Measurements from ENCODE around the gene PDGFD.

Gene PDGFD

GRCh38 chr11:104093426-104094280 lies 70.3 kb downstream of the PDGFD start:
- DNase-seq (ENCODE audit: low read depth in 3 of 3), result no peak

GRCh38 chr11:104092744-104093143 lies 71.2 kb downstream of the PDGFD start:
- no peak for DNase-seq (ENCODE audit: low read depth in 3 of 3)

DNA sequence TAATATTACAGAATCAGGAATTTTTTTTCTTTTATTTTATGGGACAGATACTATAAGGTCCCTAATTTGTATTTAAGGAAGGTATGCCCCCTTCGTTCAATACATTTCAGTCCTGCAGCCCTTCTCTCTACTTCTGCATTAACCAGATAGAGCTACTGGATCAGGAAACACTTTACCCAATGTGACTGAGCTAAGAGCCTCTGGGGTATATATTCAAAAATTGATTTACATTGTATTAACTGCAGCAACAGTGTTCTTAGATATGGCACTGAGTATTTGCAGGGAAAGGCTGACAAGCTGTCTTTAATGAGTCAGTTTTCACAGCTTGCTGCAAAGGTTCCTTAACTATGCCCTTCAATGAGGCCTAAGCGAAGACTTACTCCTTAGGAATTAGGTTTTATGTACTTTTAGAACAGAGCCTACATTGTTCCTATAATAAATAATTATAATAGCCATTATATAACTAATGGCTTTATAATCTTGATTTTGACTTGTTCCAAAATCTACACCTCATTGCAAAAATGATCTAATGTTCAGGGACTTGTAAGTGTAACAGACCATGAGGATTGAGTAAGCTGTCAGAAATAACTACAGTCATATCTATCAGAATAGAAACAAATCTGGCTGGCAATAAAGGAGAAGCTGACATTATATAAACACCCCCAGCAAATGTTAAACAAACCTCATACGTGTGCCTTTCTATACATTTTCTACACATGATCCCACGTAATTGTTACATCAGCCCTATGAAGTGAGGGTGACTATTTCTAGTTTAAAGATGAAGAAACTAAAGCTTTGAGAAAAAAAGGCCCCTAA lies 72.5 kb downstream of the PDGFD start:
- no peak for DNase-seq (ENCODE audit: low read depth in 3 of 3)

DNA sequence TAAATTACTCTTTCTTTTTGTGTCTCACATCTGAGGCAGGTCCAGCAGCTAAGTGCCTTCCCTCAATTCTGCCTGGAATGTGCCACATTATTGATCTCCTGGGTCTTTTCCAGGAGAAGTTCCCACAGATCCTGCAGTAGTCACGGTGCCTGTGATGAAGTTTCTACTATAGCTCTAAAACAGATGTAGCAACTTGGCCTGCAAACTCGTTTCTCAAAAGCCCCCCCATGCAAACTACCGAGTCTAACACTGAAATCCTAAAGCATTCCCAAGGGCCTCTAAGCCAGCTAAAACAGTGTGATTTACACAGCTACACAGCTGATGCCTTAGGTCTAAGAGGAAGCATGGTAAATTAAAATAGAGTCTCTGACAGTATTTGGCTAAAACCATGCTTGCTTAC lies 73.2 kb downstream of the PDGFD start:
- no peak for DNase-seq (ENCODE audit: low read depth in 3 of 3)

- no peak for DNase-seq (ENCODE audit: low read depth in 3 of 3)
Measured at GRCh38 chr11:104089481-104089880, 74.5 kb downstream of the PDGFD start.

- no peak for DNase-seq (ENCODE audit: low read depth in 3 of 3)
Measured at GRCh38 chr11:104086621-104087020, 77.3 kb downstream of the PDGFD start.

DNA sequence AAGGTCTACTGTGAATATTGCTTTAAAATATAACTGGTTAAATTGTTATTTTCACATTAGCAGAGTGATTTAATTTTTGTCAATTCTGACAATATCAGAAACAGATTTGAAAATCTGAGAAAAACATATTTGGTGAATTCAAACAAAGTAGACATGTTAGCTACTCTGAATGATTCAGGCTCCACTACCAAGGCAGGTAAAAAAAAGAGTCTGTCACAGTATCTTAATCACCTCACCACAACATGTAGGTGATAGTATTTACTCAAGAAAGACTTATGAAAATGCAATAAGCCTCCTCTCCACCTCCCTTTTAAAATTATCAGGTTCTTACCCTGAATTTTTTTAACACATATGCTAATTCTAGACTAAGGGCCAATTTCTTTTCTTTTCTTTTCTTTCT lies 85.0 kb downstream of the PDGFD start:
- no peak for DNase-seq (ENCODE audit: low read depth in 3 of 3)

DNA sequence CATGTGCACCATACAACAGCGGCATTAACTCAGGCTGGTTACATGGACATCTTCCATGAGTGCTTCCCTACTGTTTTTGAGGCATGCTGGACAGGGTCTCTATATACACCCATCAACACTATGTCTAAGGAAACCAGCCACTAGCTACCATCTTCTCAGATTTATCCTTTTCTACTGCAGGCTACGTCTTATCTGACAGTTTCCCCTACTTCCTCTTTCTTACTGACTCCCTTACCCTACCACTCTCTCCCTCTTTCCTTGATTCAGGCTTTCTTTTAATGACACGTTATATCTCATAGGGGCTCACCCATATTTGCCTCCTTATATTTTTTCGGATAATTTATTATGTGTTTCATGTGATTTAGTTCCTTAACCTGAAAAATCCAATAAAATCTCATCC lies 85.7 kb downstream of the PDGFD start:
- DNase-seq (ENCODE audit: low read depth in 3 of 3), result no peak

DNA sequence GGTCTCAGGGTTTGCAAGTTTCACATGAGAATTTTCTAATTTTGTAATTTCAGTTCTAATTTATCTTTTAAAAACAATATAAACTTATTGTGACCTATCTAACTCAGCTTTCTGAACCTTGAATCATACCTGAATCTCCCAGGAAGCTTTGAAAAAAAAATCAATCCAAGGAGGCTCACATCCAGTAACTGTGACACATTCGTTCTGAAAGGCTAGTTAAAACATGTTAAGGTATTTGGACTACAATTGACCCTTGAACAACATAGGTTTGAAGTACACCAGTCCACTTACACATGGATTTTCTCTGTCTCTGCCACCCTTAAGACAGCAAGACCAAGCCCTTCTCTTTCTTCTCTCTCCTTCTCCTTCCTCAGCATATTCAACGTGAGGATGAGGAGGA lies 87.5 kb downstream of the PDGFD start:
- DNase-seq (ENCODE audit: low read depth in 3 of 3), result no peak

- DNase-seq (ENCODE audit: low read depth in 3 of 3), result no peak
Measured at GRCh38 chr11:104075706-104076105, 88.2 kb downstream of the PDGFD start.

GRCh38 chr11:104075091-104075490 lies 88.9 kb downstream of the PDGFD start:
- DNase-seq (ENCODE audit: low read depth in 3 of 3), result no peak

DNA sequence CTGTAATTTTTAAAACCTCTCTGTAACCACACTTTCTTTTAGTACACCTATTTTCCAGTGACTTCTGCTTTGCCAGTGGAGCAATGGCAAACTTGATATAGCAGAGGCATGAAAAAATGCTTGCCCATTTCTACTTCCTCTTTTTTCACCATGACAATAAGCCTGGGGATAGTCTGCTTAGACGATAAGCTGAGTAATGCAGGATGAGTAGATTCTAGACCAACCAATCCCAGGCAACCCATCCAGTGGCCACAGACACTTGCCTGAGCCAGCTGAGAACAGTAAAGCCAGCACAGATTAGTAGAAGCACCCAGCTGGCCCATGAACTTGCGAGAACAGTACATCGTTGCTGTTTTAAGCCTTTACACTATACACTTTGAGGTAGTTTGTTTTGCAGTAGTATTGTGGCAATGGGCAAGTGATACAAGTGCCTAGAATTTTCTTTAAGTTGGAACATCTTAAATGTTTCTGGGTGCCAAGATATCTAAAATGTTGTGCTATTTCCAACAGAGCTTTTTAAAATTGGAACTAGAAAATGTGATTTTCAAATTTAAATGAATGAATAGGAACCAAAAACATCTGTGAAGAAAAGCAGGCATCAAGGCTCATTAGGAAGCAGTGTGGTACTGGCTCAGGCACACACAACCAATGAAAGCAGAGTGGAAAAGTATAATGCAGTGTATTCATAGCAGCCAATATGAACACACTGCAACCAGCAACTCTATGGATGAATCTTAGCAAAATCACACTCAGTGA lies 89.8 kb downstream of the PDGFD start:
- DNase-seq (ENCODE audit: low read depth in 3 of 3), result no peak

DNA sequence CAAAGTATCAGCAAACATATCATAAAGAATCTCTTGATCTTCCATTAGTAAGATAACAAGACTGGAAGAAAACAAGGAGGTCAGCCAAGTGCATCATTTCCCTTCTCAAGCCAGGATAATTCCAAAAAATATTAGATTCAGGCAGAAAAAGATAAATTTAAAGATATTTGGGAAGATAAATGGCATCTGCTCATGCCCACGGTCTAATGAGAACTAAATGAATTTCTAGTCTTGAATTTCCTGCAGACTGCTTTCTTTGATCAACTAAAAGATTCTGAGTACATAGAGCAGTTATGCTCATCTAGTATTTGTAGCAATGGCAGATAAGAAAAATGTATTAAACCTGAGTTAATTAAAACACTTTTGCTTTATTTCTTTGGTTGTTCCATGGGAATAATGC lies 96.4 kb downstream of the PDGFD start:
- no peak for DNase-seq (ENCODE audit: low read depth in 3 of 3)

DNA sequence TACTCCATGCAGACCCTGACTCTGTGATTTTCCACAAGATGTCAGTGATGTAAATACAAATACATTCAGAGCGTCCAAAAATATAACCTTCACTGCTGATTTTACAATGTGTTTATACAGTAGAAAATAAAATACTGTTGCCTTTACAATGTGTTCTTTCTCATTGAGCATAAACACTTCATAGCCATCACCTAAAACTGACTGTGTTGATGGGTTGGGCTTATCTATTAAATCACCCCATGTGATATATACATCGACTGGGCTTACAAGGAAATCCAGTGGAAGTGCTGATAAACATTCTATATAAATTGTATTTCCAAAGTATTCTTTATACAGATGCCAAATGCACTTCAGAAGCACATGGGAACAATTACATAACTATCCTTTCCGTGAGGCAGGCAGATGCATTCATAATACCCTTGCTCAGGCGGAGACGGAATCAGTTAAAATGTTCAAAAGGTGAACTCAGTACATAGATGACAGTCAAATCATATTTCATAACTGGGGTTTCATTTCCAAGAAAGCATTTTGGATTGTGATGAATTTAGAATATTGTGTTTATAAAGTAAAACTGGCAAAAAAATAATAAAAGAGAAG lies 99.8 kb downstream of the PDGFD start:
- DNase-seq (ENCODE audit: low read depth in 3 of 3), result no peak

DNA sequence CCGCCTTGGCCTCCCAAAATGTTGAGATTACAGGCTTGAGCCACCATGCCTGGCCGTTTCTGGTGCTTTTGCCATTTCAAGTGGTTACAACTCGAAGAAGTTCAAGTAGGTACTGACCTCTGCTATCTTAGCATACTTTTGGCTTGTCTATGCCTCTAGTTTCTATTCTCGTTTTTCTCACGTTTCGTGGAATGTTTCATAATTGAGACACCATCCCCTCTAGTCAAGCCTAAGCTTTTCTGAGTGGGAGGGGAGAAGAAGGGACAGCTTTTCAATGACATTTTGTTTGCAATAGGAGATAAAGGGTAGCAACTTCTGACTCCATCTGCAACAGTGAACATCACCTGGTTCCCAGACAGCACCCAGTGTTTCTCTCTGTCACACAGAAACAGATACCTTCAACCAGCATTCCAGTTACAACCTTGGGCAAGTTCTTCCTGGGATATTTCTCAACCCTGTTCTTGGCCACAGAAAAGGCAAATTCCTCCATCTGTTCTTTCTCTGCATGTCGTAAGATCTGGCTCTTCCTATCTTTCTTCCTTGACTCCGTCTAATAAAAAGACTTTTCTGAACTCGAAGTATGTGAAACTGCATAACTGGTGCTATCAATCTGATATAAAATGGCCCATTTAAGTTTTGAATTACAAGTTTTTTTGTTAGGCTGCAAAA lies 102.0 kb downstream of the PDGFD start:
- DNase-seq (ENCODE audit: low read depth in 3 of 3), result no peak

- no peak for DNase-seq (ENCODE audit: low read depth in 3 of 3)
Measured at GRCh38 chr11:104060820-104061219, 103.1 kb downstream of the PDGFD start.

DNA sequence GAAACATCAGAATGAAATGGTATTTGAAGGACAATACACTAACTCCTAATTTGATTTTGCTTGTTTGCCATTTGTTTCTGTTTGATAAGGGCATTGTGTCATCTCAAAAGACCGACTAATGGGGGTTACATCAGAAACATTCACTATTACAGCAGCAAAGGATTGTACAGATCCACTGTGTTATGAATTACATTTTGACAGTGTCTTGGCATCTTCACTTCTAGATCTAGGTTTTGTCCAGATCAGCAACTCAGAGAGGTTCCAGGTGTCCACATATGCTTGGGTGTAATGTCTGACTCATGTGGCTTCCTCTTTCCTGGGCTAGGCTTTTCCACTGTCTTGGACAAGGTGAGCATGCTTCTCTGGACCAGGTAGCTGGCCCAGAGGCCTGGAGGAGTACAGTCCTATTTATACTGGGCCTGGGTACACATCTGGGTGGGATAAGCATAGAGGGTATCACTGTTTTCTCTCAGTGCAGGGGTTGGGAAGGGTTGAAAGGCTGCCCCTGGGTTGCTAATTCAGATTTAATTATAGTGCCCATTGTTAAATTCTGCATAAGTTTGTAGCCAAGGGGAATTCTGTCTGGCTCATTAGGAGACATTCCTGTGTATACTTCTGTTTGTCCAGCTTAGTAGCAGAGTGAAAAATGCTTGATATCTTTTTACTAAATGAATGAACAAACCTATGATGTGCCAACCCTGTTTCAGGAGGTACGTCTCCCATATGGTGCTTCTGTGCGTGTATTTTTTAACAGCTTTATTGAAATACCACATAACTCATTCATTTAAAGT lies 103.7 kb downstream of the PDGFD start:
- no peak for DNase-seq (ENCODE audit: low read depth in 3 of 3)

DNA sequence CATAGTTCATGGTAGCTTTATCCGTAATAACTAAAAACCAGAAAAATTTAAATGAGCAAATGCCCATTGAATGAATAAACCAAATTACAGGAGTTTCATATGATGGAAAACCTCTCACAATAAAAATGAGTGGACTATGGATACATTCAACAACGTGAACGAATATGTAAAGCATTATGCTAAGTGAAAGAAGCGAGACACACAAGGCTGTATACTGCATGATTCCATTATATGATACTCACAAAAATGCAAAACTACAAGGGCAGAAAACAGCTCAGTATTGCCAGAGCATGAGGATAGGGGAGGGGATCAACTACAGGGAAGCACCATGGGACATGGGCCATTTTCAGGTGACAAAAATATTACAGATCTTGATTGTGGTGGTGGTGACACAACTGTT lies 105.3 kb downstream of the PDGFD start:
- no peak for DNase-seq (ENCODE audit: low read depth in 3 of 3)

- DNase-seq (ENCODE audit: low read depth in 3 of 3), result no peak
Measured at GRCh38 chr11:104057908-104058307, 106.0 kb downstream of the PDGFD start.

DNA sequence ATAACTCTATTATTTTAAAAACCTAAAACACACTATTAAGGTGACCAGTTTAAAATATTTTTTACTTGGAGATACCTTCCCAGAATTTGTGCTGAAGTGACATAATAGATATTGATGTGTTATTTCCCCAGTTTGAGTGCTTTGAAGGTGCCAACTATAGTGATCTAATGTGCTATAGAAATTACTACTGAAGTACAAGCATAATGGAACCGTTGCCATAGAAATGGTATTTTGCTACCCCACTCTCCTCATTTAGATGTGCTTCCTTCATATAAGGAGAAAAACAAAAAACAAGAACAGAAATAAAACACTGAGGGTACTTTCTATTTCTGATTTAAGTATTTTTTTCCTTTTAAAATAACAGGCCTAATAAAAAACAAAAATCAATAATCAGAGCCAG lies 108.4 kb downstream of the PDGFD start:
- no peak for DNase-seq (ENCODE audit: low read depth in 3 of 3)

Data from stimulated activated CD4-positive, alpha-beta T cell treated with anti-CD3 and anti-CD28 coated beads, TNF-alpha, amount 100 ng/mL, for 24 hours (primary cell).